Uterus (tissue), 2 donors: ENCODE data around the gene CKAP5.

Source experiments
- POLR2A ChIP-seq, 2 donors: fragments of 450-650 bp; IDR thresholded peaks; one replicate each; pipeline ENCODE4 v1.6.1; 2016; ENCODE audit warnings: antibody characterized with exemption in 2 of 2, mild to moderate bottlenecking in 1 of 2, moderate library complexity in 1 of 2
- TF ChIP-seq, protein P1 (sequence below), 4 experiments: fragments of 200-600 bp in 2 of 4; fragments of 450-650 bp in 2 of 4; sonication (generic) in 2 of 4; IDR thresholded peaks; one replicate each; pipeline ENCODE4 v1.5.1; 2016 to 2019; ENCODE audit warnings: antibody characterized with exemption in 4 of 4, mild to moderate bottlenecking in 2 of 4, moderate library complexity in 1 of 4

DNA sequence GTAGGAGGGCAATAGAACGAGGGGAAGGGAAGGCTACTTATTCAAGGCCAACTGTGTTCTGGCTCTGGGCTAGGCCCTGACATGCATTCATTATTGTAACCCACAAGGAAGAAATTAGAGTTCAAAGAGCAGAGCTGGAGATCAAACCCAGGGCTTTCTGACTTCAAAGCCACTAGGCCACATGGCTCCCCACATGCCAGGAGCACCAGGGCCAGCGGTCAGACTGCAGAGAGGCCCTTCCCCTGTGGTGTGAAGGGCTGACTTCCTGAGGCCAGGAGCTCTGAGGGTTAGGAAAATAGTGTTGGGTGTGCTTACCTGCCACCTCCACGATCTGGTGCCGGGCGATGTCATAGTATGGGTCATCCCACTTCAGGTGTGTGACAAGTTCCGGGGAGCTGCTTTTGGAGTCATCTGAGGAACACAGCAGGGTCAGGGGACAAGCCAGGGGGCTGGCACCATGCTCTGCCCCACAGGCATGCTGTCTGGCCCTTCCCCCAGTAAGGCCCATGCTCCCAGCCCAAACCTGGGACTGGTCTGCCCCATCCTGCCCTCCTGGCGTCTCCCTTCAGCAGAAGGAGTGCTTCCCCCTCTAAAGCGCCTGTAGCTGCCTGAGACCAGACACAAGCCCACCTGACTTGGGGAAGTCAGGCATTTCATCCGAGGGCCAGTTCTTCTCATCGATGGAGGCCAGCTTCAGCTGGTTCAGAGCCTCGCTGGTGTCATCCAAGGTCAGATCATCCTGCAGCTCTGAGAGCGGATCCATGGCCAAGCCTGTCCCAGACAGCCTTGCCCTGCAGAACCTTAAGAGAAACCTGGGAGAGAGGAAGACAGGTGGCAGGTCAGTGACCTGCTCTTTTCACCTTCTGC lies 150.5 kb downstream of the CKAP5 start:
- TF ChIP-seq, protein P1, sequence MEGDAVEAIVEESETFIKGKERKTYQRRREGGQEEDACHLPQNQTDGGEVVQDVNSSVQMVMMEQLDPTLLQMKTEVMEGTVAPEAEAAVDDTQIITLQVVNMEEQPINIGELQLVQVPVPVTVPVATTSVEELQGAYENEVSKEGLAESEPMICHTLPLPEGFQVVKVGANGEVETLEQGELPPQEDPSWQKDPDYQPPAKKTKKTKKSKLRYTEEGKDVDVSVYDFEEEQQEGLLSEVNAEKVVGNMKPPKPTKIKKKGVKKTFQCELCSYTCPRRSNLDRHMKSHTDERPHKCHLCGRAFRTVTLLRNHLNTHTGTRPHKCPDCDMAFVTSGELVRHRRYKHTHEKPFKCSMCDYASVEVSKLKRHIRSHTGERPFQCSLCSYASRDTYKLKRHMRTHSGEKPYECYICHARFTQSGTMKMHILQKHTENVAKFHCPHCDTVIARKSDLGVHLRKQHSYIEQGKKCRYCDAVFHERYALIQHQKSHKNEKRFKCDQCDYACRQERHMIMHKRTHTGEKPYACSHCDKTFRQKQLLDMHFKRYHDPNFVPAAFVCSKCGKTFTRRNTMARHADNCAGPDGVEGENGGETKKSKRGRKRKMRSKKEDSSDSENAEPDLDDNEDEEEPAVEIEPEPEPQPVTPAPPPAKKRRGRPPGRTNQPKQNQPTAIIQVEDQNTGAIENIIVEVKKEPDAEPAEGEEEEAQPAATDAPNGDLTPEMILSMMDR (IDR thresholded peaks at IDR 0.05), result no peak
- TF ChIP-seq POLR2A (IDR thresholded peaks at IDR 0.05), result no peak
